Measurements from ENCODE around the gene FUT7.
"Not testable (repeated sequence)": the region's sequence is repeated elsewhere in the genome, so short reads cannot be mapped to it uniquely, and the experiment has no call there.

FUT7 gene

DNA sequence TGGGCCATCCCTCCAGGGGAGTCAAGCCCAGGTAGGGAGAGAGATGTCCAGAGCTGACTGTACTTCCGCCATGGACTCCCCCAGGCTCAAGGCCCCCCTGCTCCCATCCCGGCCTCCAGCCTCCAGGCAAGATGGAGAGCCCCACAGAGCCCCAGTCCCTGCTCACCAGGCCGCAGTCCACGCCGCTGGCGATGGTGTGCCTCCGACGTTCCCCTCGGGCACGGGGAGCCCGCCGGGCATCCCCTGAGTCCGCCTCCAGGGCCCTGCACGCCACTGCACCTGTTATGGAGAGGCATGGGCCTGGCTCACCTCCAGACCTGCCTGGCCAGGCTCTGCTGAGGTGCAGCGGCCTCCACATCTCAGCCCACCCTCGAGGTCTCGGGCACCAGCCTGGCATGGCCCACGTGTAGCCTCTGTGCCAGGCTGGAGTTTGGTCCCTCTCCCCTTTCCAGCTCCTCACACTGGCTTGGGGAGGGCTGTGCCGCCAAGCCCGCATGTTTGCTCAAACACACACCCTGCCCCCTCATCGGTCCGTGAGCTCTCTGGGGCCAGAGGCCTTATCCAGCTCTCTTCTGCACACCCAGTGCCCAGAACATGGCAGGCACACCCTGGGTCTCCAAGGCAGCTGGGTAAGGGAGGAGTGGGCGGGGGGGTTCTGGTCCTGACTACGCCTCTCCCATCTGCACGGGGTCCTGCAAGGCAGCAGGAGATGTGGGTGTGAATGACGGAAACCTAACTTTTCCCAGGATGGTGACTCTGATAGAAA, 34.4 kb upstream of the FUT7 start:
- no peak for DNase-seq (ENCODE audit: low read depth)

DNA sequence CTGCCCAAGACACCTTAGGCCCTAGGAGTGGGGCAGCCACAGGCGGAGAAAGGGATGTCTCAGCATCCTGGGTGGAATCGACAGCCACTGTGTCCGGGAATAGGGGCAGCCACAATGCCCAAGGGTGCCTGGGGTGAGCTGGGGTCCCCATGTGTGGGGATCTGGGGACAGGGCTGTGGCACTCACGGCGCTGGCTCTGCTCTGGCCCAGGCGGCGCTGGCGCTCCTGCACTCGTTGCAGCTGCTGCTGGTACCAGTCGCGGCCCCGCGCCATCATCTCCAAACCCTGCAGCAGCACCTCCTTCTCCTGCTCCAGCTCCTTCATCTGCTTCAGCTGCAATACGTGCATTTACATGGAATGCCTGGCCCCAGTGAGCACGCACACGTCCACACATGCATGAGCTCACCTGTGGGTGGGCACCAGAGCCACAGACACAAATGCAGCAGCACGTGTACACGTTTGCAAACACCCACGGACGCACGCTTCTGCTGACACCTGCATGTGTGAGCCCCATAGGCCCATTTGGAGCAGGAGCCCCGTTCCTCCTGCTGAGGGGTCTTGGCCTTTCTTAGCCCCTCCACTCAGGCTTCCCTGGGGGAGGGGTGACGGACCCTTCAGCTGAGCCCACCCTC, 33.6 kb upstream of the FUT7 start:
- DNase-seq (ENCODE audit: low read depth), result no peak

DNA sequence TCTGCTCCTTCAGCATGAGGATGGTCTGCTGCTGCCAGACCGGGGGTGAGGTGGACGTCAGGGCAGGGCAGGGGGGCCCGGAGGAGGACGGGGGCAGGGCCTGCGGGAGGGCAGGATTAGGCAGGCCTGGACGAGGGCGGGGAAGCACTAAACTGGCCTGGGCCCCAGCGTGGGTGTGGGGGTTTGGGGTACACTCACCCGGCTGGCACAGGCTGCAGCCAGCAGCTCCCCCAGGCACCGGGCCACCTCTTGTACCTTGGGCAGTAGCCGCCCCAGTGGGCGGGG, 32.9 kb upstream of the FUT7 start:
- DNase-seq (ENCODE audit: low read depth), result no peak

DNA sequence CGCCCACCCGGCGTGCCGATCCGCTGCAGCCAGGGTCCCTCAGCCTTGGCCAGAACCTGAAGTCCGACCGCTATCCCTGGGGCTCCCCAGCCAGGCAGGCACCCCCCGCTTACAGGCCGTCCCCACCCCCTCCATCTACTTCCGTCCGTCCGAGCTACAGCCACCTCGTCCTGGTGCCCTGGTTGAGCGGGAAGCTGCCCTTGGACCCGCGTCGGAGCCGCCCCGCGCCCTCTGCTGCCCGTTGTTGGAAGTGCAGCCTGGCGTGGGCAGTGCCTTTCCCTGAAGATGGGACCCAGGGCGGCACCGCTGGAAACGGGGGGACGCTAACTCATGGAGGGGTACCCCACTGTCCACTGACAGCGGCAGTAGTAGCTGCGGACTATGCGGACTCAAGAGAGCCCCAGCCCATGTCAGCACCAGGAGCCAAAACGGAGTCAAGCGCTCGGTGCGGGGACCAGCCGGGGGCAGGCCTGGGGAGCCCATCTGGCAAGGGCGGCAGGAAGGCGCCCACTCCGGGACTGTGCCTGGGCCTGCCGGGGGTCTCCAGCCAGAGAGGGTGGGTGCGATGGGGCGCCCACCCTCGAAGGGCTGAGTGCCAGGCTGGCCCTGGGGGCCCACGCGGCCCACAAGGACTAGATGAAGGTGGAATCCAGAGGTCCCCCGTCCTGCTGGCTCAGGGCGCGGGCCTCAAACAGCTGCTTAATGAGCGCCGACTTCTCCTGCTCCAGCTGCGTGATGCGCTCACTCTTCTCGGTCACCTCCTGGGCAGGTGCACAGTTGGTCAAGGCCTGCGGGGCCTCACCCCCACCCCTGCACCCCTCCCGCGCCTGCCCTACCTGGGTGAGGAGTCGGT, 32.4 kb upstream of the FUT7 start:
- DNase-seq (ENCODE audit: low read depth), result no peak

DNA sequence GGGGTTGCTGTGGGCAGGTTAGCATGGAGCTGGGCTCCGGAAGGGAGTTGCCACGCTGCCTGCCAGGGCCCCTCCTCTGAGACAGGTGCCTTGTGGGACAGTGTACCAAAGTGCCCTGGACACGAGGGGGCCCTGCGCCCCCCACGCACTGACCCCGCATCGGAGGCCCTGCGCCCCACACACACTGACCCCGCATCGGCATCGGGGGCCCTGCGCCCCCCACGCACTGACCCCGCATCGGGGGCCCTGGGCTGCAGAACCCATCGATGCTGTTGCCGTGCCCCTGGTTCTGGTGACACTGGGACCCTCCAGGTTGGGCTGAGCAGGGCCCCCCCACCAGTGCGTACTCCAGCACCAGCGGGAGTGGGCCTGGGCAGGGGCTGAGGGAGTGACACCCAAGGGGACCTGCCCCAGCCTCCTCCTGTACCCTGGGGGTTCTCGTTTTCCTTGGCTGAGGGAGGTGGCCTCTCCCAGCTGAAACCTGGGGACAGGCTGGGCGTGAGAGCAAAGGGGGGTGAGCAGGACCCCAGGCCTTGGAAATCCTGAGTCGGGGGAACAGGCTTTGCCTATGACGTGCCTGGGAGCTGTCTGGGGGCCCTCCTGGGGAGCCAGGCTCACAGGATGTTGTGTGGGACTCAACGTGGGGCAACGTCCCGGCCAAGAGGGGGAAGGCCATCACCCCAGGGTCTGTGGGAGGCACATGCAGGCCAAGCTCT, 31.6 kb upstream of the FUT7 start:
- no peak for DNase-seq (ENCODE audit: low read depth)

DNA sequence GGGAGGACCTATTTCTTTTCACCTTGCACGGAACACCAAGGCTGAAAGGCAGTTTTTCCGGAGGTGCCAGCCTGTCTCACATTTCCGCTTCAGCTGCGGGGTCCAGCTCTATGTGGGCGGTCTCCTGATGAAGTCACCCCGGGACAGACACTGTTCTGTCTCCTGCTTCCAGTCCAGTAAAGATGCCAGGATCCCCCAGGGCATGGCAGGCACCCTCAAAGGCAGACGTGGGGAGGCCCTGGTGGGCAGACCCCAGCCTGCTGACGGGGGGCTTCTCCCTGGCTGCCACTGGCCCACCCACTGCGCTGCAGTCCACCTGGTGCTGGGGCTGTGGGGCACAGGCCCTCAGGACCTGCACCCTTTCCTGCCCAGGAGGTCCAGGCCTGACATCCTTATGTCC, 30.9 kb upstream of the FUT7 start:
- not testable (repeated sequence) for DNase-seq (ENCODE audit: low read depth)

DNA sequence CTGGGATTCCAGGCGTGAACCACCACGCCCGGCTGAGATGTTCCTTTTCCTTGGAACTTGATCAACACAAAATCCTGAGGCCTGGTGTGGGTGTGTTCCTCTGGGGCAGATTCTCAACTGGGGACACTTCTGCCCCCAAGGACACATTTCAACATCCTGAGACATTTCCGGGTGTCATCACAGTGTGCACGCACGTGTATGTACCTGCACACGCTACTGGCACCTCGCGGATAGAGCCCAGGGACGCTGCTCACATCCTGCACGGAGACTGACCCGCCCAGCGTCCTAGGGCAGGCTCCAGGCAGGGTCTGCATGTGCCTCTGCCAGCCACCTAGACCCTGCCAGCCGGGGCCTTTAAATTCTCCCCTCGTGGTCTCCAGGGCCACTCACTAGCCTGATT, 30.5 kb upstream of the FUT7 start:
- no peak for DNase-seq (ENCODE audit: low read depth)

DNA sequence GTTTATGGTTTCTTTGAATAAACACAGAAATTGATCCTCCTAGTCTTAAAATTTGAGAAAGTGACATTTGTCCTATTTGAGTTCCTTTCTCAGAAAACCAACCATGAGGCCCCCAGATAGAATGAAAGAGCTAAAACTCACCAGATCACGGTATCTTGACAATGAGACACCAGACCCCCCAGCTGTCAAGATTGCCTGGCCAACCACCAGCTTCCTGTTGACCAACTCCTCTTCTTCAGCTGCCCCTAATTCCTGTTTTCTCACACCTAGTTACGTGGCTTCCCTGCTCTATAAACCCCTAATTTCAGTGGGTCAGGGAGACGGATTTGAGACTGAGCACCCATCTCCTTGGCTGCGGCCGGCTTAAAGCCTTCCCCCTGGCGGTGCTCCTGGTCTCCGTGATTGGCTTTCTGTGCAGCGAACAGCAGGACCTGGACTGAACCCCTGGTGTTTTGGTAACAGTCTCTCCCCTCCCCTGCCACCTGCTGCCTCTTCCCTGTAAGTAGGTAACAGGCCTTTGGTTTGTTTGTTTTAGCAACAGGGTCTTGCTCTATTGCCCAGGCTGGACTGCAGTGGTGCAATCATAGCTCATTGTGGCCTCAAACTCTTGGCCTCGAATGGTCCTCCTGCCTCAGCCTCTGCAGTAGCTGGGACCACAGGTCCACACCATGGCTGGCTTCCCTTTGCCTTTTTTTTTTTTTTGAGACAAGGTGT, 26.8 kb upstream of the FUT7 start:
- no peak for DNase-seq (ENCODE audit: low read depth)

DNA sequence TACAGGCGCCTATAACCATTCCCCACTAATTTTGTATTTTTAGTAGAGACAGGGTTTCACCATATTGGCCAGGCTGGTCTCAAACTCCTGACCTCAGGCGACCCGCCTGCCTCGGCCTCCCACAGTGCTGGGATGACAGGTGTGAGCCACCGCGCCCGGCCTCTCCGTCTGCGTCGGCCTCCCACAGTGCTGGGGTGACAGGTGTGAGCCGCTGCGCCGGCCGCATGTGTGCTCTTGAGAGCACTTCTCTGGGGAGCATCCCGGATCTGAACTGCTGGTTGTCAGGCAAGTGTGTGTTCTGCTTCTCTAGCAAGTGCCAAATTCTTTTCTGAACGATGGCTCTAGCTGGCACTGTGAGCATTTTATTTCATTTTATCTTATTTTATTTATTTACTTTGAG, 25.7 kb upstream of the FUT7 start:
- DNase-seq (ENCODE audit: low read depth), result no peak

DNA sequence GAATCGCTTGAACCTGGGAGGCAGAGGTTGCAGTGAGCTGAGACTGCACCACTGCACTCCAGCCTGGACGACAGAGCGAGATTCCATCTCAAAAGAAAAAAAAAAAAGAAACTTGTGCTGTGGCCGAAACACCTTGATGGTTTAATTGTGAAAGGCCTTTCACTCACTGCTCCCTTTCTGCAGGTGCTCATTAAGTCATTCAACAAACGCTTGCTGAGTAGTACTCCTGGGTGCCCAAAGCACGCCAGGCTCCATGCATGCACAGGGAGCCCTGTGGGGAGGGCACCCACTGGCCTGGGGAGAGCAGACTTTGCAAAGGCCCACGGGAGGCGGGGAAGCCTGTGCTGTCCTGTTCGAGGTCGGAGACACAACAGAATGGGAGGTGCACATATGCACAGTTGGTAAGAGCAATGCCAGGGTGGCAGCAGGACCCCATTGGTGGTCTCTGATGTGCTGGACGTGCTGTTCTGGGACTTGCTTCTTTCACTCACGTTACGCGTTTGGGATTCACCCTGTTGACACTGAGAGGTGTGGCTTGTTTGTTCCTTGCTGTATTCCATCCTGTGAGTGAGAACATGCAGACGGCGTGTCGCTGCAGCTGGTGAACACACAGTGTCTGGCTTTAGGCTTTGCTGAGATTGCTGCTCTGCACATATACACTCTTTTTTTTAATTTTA, 25.0 kb upstream of the FUT7 start:
- DNase-seq (ENCODE audit: low read depth), result no peak

DNA sequence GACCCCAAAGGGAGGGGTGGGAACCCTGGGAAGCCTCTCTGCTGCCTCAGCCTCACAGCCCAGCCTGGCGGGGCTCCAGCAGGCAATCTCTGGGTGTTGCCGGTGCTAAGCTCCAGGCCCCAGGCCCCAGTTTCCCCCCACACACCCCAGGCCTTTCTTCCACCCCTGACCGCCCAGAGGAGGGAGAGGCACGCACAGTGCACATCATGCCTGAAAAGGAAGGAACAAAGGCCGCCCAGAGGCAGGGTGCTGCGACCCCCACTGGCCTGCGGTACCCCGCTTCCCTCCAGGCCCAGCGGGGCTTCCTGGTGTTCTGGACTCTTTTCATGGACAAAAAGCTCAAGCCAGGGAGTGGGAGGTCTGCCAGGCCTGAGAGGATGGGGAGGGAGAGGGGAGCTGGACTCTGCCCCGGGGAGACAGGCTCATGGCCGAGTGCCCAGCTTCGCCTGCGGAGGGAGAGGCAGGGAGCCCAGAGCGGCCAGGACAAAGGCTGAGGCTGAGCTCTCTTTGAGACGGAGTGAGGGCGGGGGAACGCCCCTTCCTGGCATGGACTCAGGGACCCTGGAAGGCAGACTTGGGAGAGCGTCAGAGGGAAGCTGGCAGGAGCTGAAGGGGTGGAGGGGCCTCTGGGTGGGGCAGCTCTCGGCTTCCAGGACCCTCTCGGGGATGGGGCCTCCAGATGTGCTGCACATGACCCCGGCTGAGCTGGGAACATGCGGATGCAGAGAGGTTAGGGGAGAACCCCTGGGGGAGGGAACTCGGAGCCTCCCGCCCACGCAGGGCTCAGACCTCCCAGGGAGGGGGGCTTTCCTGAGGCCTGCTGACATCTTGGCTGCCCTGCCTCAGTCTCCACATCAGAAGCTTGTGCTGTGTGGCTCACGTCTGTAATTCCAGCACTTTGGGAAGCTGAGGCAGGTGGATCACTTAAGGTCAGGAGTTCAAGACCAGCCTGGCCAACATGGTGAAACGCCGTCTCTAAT, 23.8 kb upstream of the FUT7 start:
- no peak for DNase-seq (ENCODE audit: low read depth)

DNA sequence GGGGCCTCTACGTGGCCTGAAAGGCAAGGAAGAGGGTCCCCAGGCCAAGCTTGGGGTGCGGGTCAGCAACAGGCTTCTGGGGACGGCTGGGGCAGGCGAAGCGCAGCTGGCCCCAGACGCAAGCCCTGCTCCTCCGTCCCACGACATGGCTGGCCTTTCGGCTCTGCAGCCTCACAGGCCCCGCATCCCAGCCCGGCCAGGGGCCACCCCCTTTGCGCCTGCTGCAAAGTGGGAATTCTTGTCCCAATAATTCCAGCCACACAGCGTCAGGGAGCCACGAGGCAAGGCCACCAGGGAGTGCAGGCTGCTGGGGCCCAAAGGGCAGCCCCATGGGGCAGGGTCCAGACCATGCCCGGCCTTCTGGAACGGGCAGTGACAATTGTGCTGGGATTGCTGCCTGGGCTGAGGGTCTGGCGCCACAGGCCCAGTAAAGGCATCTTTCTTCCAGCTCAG, 23.1 kb upstream of the FUT7 start:
- DNase-seq (ENCODE audit: low read depth), result no peak

DNA sequence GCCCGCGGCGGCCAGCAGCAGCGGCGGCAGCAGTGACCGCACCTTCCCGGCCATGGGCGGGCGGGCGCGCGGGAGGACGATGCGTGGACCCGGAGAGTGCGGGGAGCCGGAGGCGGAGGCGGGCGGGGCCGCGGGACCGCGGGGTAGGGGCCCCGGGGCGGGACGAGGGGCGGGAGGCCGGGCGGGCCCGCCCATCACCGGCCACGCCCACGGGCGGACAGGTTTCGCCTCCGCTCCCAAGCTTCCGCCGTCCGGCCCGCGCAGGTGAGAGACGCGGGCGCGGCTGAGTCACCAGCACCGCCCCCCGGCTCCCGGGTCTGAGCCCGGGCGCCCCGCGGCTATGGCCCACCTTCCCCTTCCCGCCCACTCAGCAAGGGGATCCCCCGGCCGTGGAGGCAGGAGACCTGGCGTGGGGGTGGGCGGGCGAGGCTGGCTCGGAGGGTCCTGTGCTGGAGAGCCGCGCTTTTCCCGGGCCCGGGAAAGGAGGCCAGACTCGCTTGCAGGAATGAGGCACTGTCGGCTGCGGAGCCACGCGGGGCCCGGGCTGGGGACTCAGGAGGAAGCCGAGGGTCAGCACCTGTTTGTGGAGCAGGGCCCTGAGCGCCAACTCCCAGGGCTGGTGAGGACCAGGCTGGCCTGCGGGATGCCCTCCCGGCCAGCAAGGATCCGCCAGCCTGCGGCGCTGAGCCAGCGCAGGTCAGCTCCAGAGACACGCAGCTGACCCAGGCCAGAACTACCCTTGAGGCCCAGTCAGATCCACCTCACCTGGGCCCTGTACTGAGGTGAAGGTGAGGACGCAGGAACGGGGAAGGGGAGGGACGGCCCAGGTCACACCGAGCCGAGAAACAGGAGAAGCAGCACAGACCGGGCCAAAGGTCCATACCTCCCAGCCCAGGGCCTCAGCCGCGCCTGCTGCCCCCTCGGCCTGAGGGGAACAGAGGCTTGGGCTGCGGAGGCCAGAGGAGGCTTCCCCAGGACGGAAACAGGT, 22.4 kb upstream of the FUT7 start, which contains the start of gene ENTPD2:
ENTPD2 (minus strand) TSS at position 118 of the 988 bp plus-strand sequence; CDS start at position 54, 64 bp downstream.
- no peak for DNase-seq (ENCODE audit: low read depth)

DNA sequence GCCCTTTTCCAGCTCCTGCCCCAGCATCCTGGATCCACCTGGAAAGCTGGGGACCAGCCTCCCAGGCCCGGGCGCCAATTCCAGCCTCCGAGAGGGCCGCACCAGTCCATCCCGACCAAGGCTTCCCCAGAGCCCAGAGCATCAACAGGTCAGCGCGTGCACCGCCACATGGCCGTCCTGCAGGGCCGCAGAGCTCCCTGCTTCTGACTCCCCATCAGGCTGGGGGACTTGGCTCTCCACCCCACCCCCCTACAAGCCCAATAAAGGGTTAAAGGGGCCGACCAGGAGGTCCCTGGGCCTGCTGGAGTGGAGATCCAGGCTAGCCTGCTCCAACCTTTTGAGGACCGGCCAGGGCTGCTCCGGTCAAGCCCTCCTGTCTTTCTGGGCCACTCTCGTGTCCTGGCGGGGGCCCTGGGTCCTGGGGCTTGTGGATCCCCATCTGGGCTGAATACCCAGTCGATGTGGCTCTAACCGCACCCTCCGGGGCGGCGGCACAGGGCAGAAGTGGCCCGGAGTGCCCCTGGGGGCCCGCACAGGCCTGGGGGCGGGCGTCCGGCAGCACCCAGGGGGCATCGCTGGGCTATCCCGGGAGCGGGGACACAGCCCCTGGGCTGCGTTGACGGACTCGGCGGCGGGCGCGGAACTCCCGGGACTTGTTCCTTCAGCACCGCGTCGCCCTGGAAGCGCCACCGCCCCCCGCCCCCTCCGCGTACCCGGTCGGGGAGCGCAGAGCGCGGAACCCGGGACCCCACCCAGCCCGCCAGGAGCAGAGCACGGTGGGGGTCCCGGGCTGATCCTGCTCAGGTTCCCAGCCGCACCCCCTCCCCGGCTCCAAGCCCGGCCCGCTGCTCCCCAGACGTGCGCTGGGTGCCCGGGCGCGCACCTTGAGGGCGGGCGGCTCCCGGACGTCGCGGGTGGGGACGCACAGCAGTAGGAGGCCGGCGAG, 21.4 kb upstream of the FUT7 start:
- DNase-seq (ENCODE audit: low read depth), result no peak

DNA sequence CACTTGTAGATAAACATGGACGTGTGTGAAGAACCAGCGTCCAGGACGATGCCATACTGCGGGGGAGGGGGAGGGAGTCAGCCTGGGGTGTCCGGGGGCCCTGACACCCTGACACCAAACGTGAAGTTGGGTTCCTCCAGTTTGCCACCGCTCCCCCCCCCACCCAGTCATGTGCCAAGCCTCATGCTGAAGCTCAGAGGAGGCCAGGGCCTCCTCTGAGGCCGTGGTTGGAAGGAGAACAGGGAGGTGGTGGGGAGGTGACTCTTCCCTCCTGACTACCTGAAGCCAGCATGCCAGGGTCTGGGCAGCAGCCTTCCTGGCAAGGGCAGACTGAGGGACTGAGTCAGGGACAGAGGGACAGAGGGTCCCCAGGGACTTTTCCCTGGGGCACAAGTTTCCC, 20.4 kb upstream of the FUT7 start:
- no peak for DNase-seq (ENCODE audit: low read depth)

DNA sequence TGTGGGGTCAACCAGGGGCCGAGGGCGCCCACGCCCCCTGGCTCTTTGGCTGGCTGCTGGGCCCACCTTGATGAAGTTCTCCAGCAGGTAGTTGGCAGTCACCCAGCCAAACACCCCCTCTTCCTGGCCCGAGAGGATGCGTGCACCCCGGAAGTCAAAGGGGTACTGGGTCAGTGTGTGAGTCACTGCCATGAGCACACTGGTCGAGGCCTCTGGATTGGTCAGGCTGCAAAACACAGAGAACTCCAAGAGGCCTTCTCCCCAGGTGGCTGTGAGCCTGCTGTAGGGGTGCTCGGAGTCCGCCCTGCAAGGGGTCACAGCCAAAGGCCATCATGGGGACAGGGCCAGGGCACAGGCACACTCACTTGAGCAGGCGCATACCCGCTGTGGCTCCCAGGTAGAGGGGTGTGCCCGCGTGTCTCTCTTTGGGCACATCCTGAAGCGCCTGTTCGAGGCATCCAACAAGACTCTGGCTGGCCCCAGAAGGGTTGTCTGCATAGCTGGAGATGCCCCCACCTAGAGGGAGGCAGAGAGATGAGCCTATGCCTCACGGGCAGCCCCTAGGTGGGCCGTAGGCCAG, 19.3 kb upstream of the FUT7 start:
- no peak for DNase-seq (ENCODE audit: low read depth)

DNA sequence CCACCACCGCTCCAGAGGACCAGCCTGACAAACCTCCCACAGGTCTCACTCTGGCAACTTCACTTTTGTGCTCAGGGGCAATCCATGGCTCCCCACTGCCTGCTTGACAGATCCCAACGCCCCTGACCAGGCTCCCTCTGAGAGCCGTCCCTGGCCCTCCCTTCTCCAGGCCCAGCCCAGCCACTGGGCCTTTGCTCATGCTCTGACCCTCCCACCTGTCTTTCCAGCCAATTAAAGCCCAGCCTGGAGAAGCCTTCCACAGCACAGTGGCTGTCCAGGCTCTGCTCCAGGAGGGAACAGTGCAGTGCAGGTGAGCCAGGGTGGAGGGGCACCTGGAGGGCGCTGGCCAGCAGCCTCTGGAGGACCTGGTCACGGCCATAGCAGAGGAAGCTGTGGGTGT, 18.7 kb upstream of the FUT7 start:
- DNase-seq (ENCODE audit: low read depth), result no peak
